ENCODE data around the gene GNB1L. TPM values are rescaled to one million over a fixed set of nuclear protein-coding genes. Genes with fewer than 3 reads are reported as not detected.

GNB1L gene
- total and polyA plus RNA-seq, 10 of the 15 experiments (the other 5 are each of a cell fraction or from before 2014, with no cell fraction given): 0.21 to 19.4 (median 6.8) TPM

GRCh38 chr22:19842393-19843106, 12.1 kb downstream of the GNB1L start:
- no TSS peak for BruUV-seq (replicated peaks)
- H2AFZ ChIP-seq (ENCODE audit: control insufficient read depth, low read depth, low read length): no peak overlapping the region
- no peaks in the 10 kb centered on the region; the same call in none of the 2 replicates for H3K4me1 ChIP-seq (ENCODE audit: control insufficient read depth, insufficient read depth, low read length)
- H3K79me2 ChIP-seq (ENCODE audit: control insufficient read depth, insufficient read depth, low read length): no peaks in the 10 kb centered on the region
- DNase-seq (ENCODE audit: low read depth, low spot score) (no peak), FAIRE-seq (no peak), ATAC-seq (no peak)
- in situ Hi-C loops (cut with MboI) (no loop called here), intact Hi-C loops (cut with micrococcal nuclease; ENCODE audit: unreplicated experiment) (no loop called here)
- 89% methylated on average over 12 of the region's 12 CpGs for WGBS (ENCODE audit: insufficient coverage, insufficient replicate concordance, low lambda C conversion rate, missing lambda C conversion rate)
- no peaks in the 10 kb centered on the region for H3K36me3 ChIP-seq (ENCODE audit: control insufficient read depth in 2 of 2, insufficient read depth in 2 of 2, low read length in 1 of 2)
- SMC1A ChIA-PET (ENCODE audit: uncharacterized antibody, unreplicated experiment): no interaction called here
- CTCF ChIA-PET: no interaction called here
- no peak overlapping the region for H3K9ac ChIP-seq (ENCODE audit: control insufficient read depth, insufficient read depth, low read length)
- RAD21 ChIA-PET (ENCODE audit: unreplicated experiment): interaction anchor here (0.6 kb wide), 1 partner anchor 107 kb away, joined by 4 read pairs; no protein-coding TSS in a partner anchor
- no peaks in the 10 kb centered on the region for H4K20me1 ChIP-seq (ENCODE audit: control insufficient read depth, insufficient read depth)
- POLR2A ChIA-PET: no interaction called here
- no peaks in the 10 kb centered on the region; the same call in 2 of the 3 replicates for H3K9me3 ChIP-seq (replicated peaks; ENCODE audit: control insufficient read depth, insufficient read depth, low read length)
- H3K4me2 ChIP-seq (ENCODE audit: control insufficient read depth, insufficient read depth): no peak overlapping the region
- no peak overlapping the region for H3K4me3 ChIP-seq
- H3K27me3 ChIP-seq (replicated peaks in 1 of 2; ENCODE audit: control insufficient read depth in 2 of 2, insufficient read depth in 2 of 2, low read length in 1 of 2): no peaks in the 10 kb centered on the region
- H3K27ac ChIP-seq (ENCODE audit: control insufficient read depth, insufficient read depth): no peak overlapping the region
- TF ChIP-seq, protein P1, sequence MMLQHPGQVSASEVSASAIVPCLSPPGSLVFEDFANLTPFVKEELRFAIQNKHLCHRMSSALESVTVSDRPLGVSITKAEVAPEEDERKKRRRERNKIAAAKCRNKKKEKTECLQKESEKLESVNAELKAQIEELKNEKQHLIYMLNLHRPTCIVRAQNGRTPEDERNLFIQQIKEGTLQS (IDR thresholded peaks at IDR 0.05; ENCODE audit: borderline replicate concordance, extremely low read depth, low read depth, low read length): no peak
- TF ChIP-seq SMAD1 (IDR thresholded peaks at IDR 0.05; ENCODE audit: low read depth, partially characterized antibody): no peak
- TF ChIP-seq ZNF687 (IDR thresholded peaks at IDR 0.05): no peak
- TF ChIP-seq NFXL1 (IDR thresholded peaks at IDR 0.05; ENCODE audit: borderline replicate concordance): no peak
- TF ChIP-seq KAT2A (conservative IDR thresholded peaks at IDR 0.05; ENCODE audit: control insufficient read depth, low read depth, low read length): no peak
- no peak for TF ChIP-seq RAD21 (IDR thresholded peaks at IDR 0.05; ENCODE audit: insufficient read depth, low read depth, low read length)
- no peak for TF ChIP-seq CBX3 (IDR thresholded peaks at IDR 0.05; ENCODE audit: borderline replicate concordance, low read depth)
- TF ChIP-seq, protein P2, sequence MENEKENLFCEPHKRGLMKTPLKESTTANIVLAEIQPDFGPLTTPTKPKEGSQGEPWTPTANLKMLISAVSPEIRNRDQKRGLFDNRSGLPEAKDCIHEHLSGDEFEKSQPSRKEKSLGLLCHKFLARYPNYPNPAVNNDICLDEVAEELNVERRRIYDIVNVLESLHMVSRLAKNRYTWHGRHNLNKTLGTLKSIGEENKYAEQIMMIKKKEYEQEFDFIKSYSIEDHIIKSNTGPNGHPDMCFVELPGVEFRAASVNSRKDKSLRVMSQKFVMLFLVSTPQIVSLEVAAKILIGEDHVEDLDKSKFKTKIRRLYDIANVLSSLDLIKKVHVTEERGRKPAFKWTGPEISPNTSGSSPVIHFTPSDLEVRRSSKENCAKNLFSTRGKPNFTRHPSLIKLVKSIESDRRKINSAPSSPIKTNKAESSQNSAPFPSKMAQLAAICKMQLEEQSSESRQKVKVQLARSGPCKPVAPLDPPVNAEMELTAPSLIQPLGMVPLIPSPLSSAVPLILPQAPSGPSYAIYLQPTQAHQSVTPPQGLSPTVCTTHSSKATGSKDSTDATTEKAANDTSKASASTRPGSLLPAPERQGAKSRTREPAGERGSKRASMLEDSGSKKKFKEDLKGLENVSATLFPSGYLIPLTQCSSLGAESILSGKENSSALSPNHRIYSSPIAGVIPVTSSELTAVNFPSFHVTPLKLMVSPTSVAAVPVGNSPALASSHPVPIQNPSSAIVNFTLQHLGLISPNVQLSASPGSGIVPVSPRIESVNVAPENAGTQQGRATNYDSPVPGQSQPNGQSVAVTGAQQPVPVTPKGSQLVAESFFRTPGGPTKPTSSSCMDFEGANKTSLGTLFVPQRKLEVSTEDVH (IDR thresholded peaks at IDR 0.05; ENCODE audit: low read depth, partially characterized antibody): no peak
- TF ChIP-seq, protein P3, sequence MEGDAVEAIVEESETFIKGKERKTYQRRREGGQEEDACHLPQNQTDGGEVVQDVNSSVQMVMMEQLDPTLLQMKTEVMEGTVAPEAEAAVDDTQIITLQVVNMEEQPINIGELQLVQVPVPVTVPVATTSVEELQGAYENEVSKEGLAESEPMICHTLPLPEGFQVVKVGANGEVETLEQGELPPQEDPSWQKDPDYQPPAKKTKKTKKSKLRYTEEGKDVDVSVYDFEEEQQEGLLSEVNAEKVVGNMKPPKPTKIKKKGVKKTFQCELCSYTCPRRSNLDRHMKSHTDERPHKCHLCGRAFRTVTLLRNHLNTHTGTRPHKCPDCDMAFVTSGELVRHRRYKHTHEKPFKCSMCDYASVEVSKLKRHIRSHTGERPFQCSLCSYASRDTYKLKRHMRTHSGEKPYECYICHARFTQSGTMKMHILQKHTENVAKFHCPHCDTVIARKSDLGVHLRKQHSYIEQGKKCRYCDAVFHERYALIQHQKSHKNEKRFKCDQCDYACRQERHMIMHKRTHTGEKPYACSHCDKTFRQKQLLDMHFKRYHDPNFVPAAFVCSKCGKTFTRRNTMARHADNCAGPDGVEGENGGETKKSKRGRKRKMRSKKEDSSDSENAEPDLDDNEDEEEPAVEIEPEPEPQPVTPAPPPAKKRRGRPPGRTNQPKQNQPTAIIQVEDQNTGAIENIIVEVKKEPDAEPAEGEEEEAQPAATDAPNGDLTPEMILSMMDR (IDR thresholded peaks at IDR 0.05 in 2 of 3, conservative IDR thresholded peaks at IDR 0.05 in 1 of 3; ENCODE audit: control insufficient read depth in 2 of 3, extremely low read depth in 1 of 3, insufficient read depth in 1 of 3, low read depth in 3 of 3, low read length in 3 of 3): no peak
- no peak for TF ChIP-seq EED (IDR thresholded peaks at IDR 0.05; ENCODE audit: low read depth)
- TF ChIP-seq RCOR1 (conservative IDR thresholded peaks at IDR 0.05; ENCODE audit: low read depth, low read length): no peak
- TF ChIP-seq KLF5 (IDR thresholded peaks at IDR 0.05; ENCODE audit: partially characterized antibody): no peak
- TF ChIP-seq ETV6 (conservative IDR thresholded peaks at IDR 0.05 in 1 of 2, IDR thresholded peaks at IDR 0.05 in 1 of 2; ENCODE audit: borderline replicate concordance in 1 of 2, low read depth in 1 of 2): no peak
- no peak for TF ChIP-seq PAX8 (IDR thresholded peaks at IDR 0.05)

Data from GM12878 (cell line).